K562 (cell line): ENCODE data around the gene ZNF195. TPM values are rescaled to one million over a fixed set of nuclear protein-coding genes. Genes with fewer than 3 reads are reported as not detected.

Experiments
- CEBPB ChIP-seq: fragments of 450-650 bp; IDR thresholded peaks from 2 replicates; pipeline ENCODE4 v1.6.1; 2016; ENCODE audit warnings: missing genetic modification characterization, missing compliant biosample characterization
- CREB1 ChIP-seq, 2 experiments: sonication (generic) in 1 of 2; formaldehyde crosslinking in 1 of 2; IDR thresholded peaks; 2 replicates each; pipeline versions ENCODE4 v1.6.1 to v1.8.0; 2012 to 2022; ENCODE audit warnings: inconsistent platforms in 1 of 2, mild to moderate bottlenecking in 1 of 2, missing genetic modification reagents in 1 of 2, moderate library complexity in 1 of 2
- EGR1 ChIP-seq: fragments of 450-650 bp; conservative IDR thresholded peaks from 2 replicates; pipeline ENCODE4 v1.6.1; 2017; ENCODE audit warnings: mild to moderate bottlenecking
- IRF2 ChIP-seq: sonication (generic); formaldehyde crosslinking; IDR thresholded peaks from 2 replicates; pipeline ENCODE4 v1.8.1; 2022; ENCODE audit warnings: mild to moderate bottlenecking, missing genetic modification reagents
- NEUROD1 ChIP-seq: fragments of 150-350 bp; IDR thresholded peaks from 2 replicates; pipeline ENCODE4 v1.6.1; 2014; ENCODE audit warnings: borderline replicate concordance, low read length, low read depth; ENCODE audit not compliant: partially characterized antibody
- NFRKB ChIP-seq: fragments of 450-650 bp; IDR thresholded peaks from 2 replicates; pipeline ENCODE4 v1.6.1; 2016; ENCODE audit warnings: low read depth
- PYGO2 ChIP-seq: fragments of 450-650 bp; IDR thresholded peaks from 2 replicates; pipeline ENCODE4 v1.6.1; 2016; ENCODE audit warnings: mild to moderate bottlenecking, missing genetic modification characterization, moderate library complexity, missing compliant biosample characterization
- RBM34 ChIP-seq: fragments of 200-400 bp; formaldehyde crosslinking; IDR thresholded peaks from 2 replicates; pipeline ENCODE4 v1.6.1; 2018; ENCODE audit warnings: low read length, borderline replicate concordance; ENCODE audit not compliant: insufficient read depth
- TAF15 ChIP-seq: fragments of 200-400 bp; formaldehyde crosslinking; IDR thresholded peaks from 2 replicates; pipeline ENCODE4 v1.6.1; 2017; ENCODE audit warnings: mild to moderate bottlenecking, low read depth, low read length, moderate library complexity
- TAF7 ChIP-seq: fragments of 450-650 bp; IDR thresholded peaks from 2 replicates; pipeline ENCODE4 v1.6.1; 2016; ENCODE audit warnings: missing genetic modification characterization, missing compliant biosample characterization
- YBX1 ChIP-seq: fragments of 450-650 bp; IDR thresholded peaks from 2 replicates; pipeline ENCODE4 v1.7.1; 2016; ENCODE audit warnings: mild to moderate bottlenecking
- YY1 ChIP-seq, 3 experiments: IDR thresholded peaks; 2 replicates each; pipeline ENCODE4 v1.6.1; 2011; ENCODE audit warnings: low read length in 2 of 3, mild to moderate bottlenecking in 2 of 3, moderate library complexity in 2 of 3, borderline replicate concordance in 1 of 3, control low read depth in 1 of 3, low read depth in 1 of 3; ENCODE audit not compliant: insufficient read depth in 3 of 3, insufficient replicate concordance in 2 of 3, control insufficient read depth in 1 of 3, insufficient read length in 1 of 3; ENCODE audit errors: extremely low read depth in 1 of 3
- ZFP1 ChIP-seq: fragments of 450-650 bp; formaldehyde crosslinking; IDR thresholded peaks from 2 replicates; pipeline ENCODE4 v1.4.0; 2020; ENCODE audit warnings: mild to moderate bottlenecking, mixed read lengths
- ZNF174 ChIP-seq: fragments of 250-450 bp; sonication (Bioruptor Pico); IDR thresholded peaks from 2 replicates; pipeline ENCODE4 v1.4.0; 2020; ENCODE audit warnings: mild to moderate bottlenecking
- ZNF3 ChIP-seq: fragments of 250-450 bp; sonication (Bioruptor Pico); IDR thresholded peaks from 2 replicates; pipeline ENCODE4 v1.5.0; 2021; ENCODE audit warnings: mild to moderate bottlenecking, moderate library complexity
- polyA plus RNA-seq, 8 experiments: library from polyadenylated mRNA; depleted of rRNA in 4 of 8; stranded (reverse) in 5 of 8; unstranded in 3 of 8; fragments of >200 nt; fragmentation: Nextera tagmentation in 2 of 8; fragmentation: Illumina TruSeq in 1 of 8; extraction: Ambion mirVana in 2 of 8; extraction: Trizol in 1 of 8; gene quantifications; 2 replicates each; pipeline versions ENCODE4 v1.2.1 to v1.2.3, GENCODE V29; 2011 to 2014; ENCODE audit warnings: inconsistent platforms in 1 of 8, missing spikeins in 1 of 8
- total RNA-seq, 7 experiments: library from RNA; depleted of rRNA in 6 of 7; stranded (reverse); fragments of >200 nt in 6 of 7; fragmentation: Illumina TruSeq in 2 of 7; extraction: Trizol in 2 of 7; gene quantifications; 2 replicates each; pipeline versions ENCODE4 v1.2.1 to v1.2.3, GENCODE V29; 2011 to 2021; ENCODE audit warnings: low replicate concordance in 1 of 7
- TF ChIP-seq, protein P1 (sequence below): fragments of 450-650 bp; IDR thresholded peaks from 2 replicates; pipeline ENCODE4 v1.6.1; 2016; ENCODE audit warnings: missing biosample characterization, missing genetic modification characterization
- TF ChIP-seq, protein P2 (sequence below): fragments of 250-450 bp; sonication (Bioruptor Pico); IDR thresholded peaks from 2 replicates; pipeline ENCODE4 v1.8.0; 2021; ENCODE audit warnings: mild to moderate bottlenecking, moderate library complexity
- TF ChIP-seq, protein P3 (sequence below): fragments of 450-650 bp; formaldehyde crosslinking; IDR thresholded peaks from 2 replicates; pipeline ENCODE4 v1.4.0; 2022; ENCODE audit warnings: missing genetic modification characterization
- TF ChIP-seq, protein P4 (sequence below): fragments of 250-450 bp; sonication (Bioruptor Pico); IDR thresholded peaks from 2 replicates; pipeline ENCODE4 v1.5.1; 2021; ENCODE audit warnings: mild to moderate bottlenecking
- TF ChIP-seq, protein P5 (sequence below): sonication (generic); formaldehyde crosslinking; IDR thresholded peaks from 2 replicates; pipeline ENCODE4 v1.8.0; 2022; ENCODE audit warnings: missing genetic modification reagents, mild to moderate bottlenecking, borderline replicate concordance

The ZNF195 gene
- total and polyA plus RNA-seq, 9 of the 15 experiments (the other 6 are each of a cell fraction or from before 2014, with no cell fraction given) = 42.1 to 75.5 (median 60.4) TPM

DNA sequence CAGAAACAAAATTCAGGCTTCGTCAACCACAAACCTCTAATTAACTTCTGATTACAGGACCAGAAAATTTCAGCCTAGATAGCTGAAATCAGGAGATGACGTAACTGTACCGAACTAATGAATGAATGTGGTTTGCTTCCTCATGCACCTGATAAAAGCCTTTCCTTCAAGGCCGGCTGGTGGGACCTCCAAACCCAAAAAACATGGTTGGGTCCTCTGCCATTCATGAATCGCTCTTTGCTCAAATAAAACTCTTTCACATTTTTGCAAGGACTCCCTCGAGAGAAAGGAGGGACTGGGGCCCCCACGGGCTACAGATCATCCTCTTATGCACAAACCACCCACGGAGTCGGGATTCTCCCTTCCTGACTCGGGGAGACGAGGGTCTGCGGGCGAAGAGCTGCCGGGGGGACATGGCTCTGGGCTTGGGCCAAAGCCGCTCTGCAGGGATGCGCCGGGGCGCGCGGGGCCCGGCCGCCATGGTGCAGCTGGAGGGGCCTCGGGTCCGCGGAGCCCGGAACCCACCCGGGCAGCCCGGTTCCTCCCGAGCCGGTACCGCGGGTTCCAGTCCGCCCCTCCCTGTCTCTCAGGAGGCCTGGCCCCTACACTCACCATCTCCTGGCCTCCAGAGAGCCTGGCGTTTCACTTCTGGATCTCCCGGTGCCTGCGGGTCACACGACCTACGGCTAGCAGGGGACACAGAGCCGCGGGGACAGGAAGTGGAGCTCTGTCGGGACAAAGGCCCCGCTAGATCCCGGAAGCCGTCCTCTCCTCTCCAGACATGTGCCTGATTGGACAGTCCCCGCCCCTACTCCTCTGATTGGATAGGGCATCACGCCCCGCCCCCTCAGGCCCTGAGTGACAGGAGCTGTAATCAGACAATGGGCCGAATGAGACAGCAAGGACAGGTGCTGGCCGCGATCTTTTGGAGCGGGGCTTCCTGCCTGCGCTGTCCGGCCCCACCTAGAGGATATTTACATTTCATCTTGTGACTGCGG is at the start of gene ZNF195 (continued):
- TF ChIP-seq, protein P1, sequence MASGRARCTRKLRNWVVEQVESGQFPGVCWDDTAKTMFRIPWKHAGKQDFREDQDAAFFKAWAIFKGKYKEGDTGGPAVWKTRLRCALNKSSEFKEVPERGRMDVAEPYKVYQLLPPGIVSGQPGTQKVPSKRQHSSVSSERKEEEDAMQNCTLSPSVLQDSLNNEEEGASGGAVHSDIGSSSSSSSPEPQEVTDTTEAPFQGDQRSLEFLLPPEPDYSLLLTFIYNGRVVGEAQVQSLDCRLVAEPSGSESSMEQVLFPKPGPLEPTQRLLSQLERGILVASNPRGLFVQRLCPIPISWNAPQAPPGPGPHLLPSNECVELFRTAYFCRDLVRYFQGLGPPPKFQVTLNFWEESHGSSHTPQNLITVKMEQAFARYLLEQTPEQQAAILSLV (tag) = no peak
- no peak for TF ChIP-seq ZNF174
- peak; percentile 59 for TF ChIP-seq EGR1
- peak; percentile 68 for TF ChIP-seq CEBPB
- TF ChIP-seq, protein P2, sequence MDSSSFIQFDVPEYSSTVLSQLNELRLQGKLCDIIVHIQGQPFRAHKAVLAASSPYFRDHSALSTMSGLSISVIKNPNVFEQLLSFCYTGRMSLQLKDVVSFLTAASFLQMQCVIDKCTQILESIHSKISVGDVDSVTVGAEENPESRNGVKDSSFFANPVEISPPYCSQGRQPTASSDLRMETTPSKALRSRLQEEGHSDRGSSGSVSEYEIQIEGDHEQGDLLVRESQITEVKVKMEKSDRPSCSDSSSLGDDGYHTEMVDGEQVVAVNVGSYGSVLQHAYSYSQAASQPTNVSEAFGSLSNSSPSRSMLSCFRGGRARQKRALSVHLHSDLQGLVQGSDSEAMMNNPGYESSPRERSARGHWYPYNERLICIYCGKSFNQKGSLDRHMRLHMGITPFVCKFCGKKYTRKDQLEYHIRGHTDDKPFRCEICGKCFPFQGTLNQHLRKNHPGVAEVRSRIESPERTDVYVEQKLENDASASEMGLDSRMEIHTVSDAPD = no peak
- peak in 2 of 3 experiments; percentile 68 to 87 for TF ChIP-seq YY1 (IDR thresholded peaks at IDR 0.05; ENCODE audit: borderline replicate concordance in 1 of 3, control insufficient read depth in 1 of 3, extremely low read depth in 1 of 3, insufficient read depth in 3 of 3, insufficient read length in 1 of 3, insufficient replicate concordance in 2 of 3, low read depth in 1 of 3, low read length in 2 of 3)
- TF ChIP-seq CREB1 (IDR thresholded peaks at IDR 0.05) = no peak; the same call in 1 of the 2 replicates
- peak; percentile 52; the same call in 1 of the 2 replicates for TF ChIP-seq CREB1 (CRISPR knock-in tag; IDR thresholded peaks at IDR 0.05)
- TF ChIP-seq, protein P3, sequence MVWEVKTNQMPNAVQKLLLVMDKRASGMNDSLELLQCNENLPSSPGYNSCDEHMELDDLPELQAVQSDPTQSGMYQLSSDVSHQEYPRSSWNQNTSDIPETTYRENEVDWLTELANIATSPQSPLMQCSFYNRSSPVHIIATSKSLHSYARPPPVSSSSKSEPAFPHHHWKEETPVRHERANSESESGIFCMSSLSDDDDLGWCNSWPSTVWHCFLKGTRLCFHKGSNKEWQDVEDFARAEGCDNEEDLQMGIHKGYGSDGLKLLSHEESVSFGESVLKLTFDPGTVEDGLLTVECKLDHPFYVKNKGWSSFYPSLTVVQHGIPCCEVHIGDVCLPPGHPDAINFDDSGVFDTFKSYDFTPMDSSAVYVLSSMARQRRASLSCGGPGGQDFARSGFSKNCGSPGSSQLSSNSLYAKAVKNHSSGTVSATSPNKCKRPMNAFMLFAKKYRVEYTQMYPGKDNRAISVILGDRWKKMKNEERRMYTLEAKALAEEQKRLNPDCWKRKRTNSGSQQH (CRISPR knock-in tag) = no peak
- peak; percentile 76 for TF ChIP-seq TAF7 (tag)
- no peak for TF ChIP-seq ZFP1 (CRISPR knock-in tag)
- no peak for TF ChIP-seq YBX1
- no peak for TF ChIP-seq RBM34
- TF ChIP-seq, protein P4, sequence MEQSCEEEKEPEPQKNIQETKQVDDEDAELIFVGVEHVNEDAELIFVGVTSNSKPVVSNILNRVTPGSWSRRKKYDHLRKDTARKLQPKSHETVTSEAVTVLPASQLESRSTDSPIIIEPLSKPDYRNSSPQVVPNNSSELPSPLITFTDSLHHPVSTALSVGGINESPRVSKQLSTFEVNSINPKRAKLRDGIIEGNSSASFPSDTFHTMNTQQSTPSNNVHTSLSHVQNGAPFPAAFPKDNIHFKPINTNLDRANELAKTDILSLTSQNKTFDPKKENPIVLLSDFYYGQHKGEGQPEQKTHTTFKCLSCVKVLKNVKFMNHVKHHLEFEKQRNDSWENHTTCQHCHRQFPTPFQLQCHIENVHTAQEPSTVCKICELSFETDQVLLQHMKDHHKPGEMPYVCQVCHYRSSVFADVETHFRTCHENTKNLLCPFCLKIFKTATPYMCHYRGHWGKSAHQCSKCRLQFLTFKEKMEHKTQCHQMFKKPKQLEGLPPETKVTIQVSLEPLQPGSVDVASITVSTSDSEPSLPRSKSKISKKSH (CRISPR knock-in tag) = no peak
- peak; percentile 79 for TF ChIP-seq NFRKB
- TF ChIP-seq, protein P5, sequence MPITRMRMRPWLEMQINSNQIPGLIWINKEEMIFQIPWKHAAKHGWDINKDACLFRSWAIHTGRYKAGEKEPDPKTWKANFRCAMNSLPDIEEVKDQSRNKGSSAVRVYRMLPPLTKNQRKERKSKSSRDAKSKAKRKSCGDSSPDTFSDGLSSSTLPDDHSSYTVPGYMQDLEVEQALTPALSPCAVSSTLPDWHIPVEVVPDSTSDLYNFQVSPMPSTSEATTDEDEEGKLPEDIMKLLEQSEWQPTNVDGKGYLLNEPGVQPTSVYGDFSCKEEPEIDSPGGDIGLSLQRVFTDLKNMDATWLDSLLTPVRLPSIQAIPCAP (CRISPR knock-in tag) = no peak
- TF ChIP-seq ZNF3 (CRISPR knock-in tag) = no peak
- no peak for TF ChIP-seq IRF2 (CRISPR knock-in tag)
- peak; percentile 46 for TF ChIP-seq NEUROD1
- no peak for TF ChIP-seq PYGO2
- no peak for TF ChIP-seq TAF15
